Trophoblast cell (in vitro differentiated cells and primary cell): ENCODE measurements around the gene IL32.

Experiments
- DNase-seq, 2 donors: peaks; one replicate each; pipeline ENCODE4 v3.0.0-alpha.2; 2016
- H2AFZ ChIP-seq: 2 replicates; pipeline ENCODE4 v1.6.1; 2013; ENCODE audit warnings: low read length, moderate library complexity, mild to moderate bottlenecking; ENCODE audit not compliant: insufficient read depth, poor library complexity
- H2AK5ac ChIP-seq: 2 replicates; pipeline ENCODE4 v1.6.1; 2013; ENCODE audit warnings: mild to moderate bottlenecking, low read length
- H2BK120ac ChIP-seq: 2 replicates; pipeline ENCODE4 v1.6.1; 2013; ENCODE audit warnings: low read length, mild to moderate bottlenecking, moderate library complexity; ENCODE audit not compliant: insufficient read depth, poor library complexity
- H2BK12ac ChIP-seq: 2 replicates; pipeline ENCODE4 v1.6.1; 2013; ENCODE audit warnings: mild to moderate bottlenecking, low read length, moderate library complexity
- H2BK5ac ChIP-seq: 2 replicates; pipeline ENCODE4 v1.6.1; 2013; ENCODE audit warnings: low read length, low read depth, moderate library complexity, mild to moderate bottlenecking; ENCODE audit not compliant: poor library complexity
- H3K14ac ChIP-seq: 2 replicates; pipeline ENCODE4 v1.6.1; 2013; ENCODE audit warnings: mild to moderate bottlenecking, low read length
- H3K18ac ChIP-seq: 2 replicates; pipeline ENCODE4 v1.6.1; 2013; ENCODE audit warnings: mild to moderate bottlenecking, low read length
- H3K23ac ChIP-seq: 2 replicates; pipeline ENCODE4 v1.6.1; 2013; ENCODE audit warnings: low read length
- H3K27ac ChIP-seq: 2 replicates; pipeline ENCODE4 v1.5.1; 2013; ENCODE audit warnings: low read depth, mild to moderate bottlenecking, inconsistent platforms, low read length, moderate library complexity
- H3K27me3 ChIP-seq: 2 replicates; pipeline ENCODE4 v1.6.1; 2013; ENCODE audit warnings: inconsistent platforms, mild to moderate bottlenecking, low read length, moderate library complexity; ENCODE audit not compliant: insufficient read depth
- H3K36me3 ChIP-seq, 2 experiments: 1 replicate in 1 of 2; 2 replicates in 1 of 2; pipeline ENCODE4 v1.6.1; 2013; ENCODE audit warnings: low read length in 2 of 2, mild to moderate bottlenecking in 2 of 2, moderate library complexity in 1 of 2; ENCODE audit not compliant: insufficient read depth in 2 of 2, control insufficient read depth in 1 of 2
- H3K4ac ChIP-seq: 2 replicates; pipeline ENCODE4 v1.6.1; 2013; ENCODE audit warnings: low read depth, mild to moderate bottlenecking, low read length, moderate library complexity
- H3K4me1 ChIP-seq, 2 experiments: 1 replicate in 1 of 2; 2 replicates in 1 of 2; pipeline ENCODE4 v1.6.1; 2013; ENCODE audit warnings: low read length in 2 of 2, mild to moderate bottlenecking in 2 of 2, moderate library complexity in 1 of 2; ENCODE audit not compliant: insufficient read depth in 2 of 2, control insufficient read depth in 1 of 2
- H3K4me2 ChIP-seq: 2 replicates; pipeline ENCODE4 v1.6.1; 2013; ENCODE audit warnings: inconsistent platforms, mild to moderate bottlenecking, low read length, moderate library complexity
- H3K4me3 ChIP-seq: 2 replicates; pipeline ENCODE4 v1.5.1; 2013; ENCODE audit warnings: mild to moderate bottlenecking, low read depth, low read length, inconsistent platforms
- H3K79me1 ChIP-seq: one replicate; pipeline ENCODE4 v1.6.1; 2013; ENCODE audit warnings: low read length
- H3K79me2 ChIP-seq: 2 replicates; pipeline ENCODE4 v1.6.1; 2013; ENCODE audit warnings: low read length, mild to moderate bottlenecking; ENCODE audit not compliant: control insufficient read depth, insufficient read depth, poor library complexity
- H3K9ac ChIP-seq: 2 replicates; pipeline ENCODE4 v1.6.1; 2013; ENCODE audit warnings: mild to moderate bottlenecking, low read length
- H3K9me3 ChIP-seq: 2 replicates; pipeline ENCODE4 v1.6.1; 2013; ENCODE audit warnings: low read depth, mild to moderate bottlenecking, control low read depth, inconsistent platforms, low read length; ENCODE audit not compliant: insufficient read depth
- H4K12ac ChIP-seq: 2 replicates; pipeline ENCODE4 v1.6.1; 2013; ENCODE audit warnings: low read depth, mild to moderate bottlenecking, low read length, moderate library complexity
- H4K8ac ChIP-seq: 2 replicates; pipeline ENCODE4 v1.6.1; 2013; ENCODE audit warnings: low read depth, mild to moderate bottlenecking, low read length, moderate library complexity
- H4K91ac ChIP-seq: one replicate; pipeline ENCODE4 v1.6.1; 2013; ENCODE audit warnings: low read depth, mild to moderate bottlenecking, low read length, moderate library complexity
- WGBS: extraction: QIAGEN DNeasy Blood & Tissue Kit; methylation state at CpG from one replicate; pipeline ENCODE4 v1.1.7; 2013; ENCODE audit warnings: missing lambda C conversion rate; ENCODE audit not compliant: insufficient read length, insufficient coverage; ENCODE audit errors: extremely low coverage; 5-methylcytosine and 5-hydroxymethylcytosine counted together

Gene IL32

GRCh38 chr16:3027983-3028715 is 37.3 kb upstream of the IL32 start:
- Histone ChIP-seq H3K27ac (no peak overlapping the region), H3K9me3 (no peaks in the 10 kb centered on the region), H4K91ac (no peak overlapping the region), H4K12ac (no peak overlapping the region), H4K8ac (no peak overlapping the region), H3K9ac (no peak overlapping the region), H3K4me3 (no peak overlapping the region), H3K4ac (no peak overlapping the region), H3K18ac (no peak overlapping the region), H3K79me1 (peaks cover 8% of the 10 kb centered on the region), H2BK12ac (no peak overlapping the region), H3K36me3 (peaks cover 20 to 22% of the 10 kb centered on the region in 2 experiments), H3K23ac (no peak overlapping the region), H2AFZ (no peak overlapping the region), H3K27me3 (no peaks in the 10 kb centered on the region), H3K4me1 (peaks cover 9 to 12% of the 10 kb centered on the region in 2 experiments), H3K79me2 (peaks cover 6% of the 10 kb centered on the region), H2AK5ac (no peak overlapping the region), H2BK120ac (no peak overlapping the region), H3K14ac (peak overlapping the region; percentile 9), H2BK5ac (no peak overlapping the region), H3K4me2 (peak overlapping the region; percentile 66)
- peak; percentile 83 to 97 for DNase-seq
- no CpG with 5 or more reads among the region's 58 CpGs for WGBS

DNA sequence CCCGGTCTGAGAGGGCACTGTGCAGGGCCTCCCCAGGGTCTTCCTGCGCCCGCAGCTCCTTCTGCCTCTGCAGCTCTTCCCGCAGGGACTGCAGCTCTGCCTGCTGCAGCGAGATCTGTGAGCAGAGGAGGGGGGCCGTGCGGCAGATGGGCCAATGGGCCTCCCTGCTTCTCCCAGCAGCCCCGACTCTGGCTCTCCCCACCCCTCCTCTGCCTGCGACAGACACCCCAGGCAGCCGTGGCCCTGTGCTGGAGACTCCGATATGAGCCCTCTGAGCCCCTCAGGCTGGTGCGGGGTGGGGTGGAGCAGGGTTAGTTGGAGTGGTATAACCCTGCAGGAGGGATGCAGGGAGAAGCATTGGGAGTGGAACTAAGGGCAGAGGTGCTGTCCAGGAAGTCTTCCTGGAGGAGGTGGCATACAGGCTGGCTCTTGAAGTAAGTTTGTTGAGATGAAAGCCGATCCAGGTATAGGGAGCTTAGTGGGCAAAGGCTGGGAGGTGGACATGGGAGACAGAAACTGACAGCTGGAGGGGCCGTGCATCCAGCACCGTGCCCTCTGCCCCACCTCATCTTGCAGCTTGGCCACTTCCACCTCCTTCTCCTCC is 36.6 kb upstream of the IL32 start:
- H3K4me1 ChIP-seq, result peaks cover 7% of the 10 kb centered on the region in 2 experiments
- no peak overlapping the region for H3K4me2 ChIP-seq
- H2BK5ac ChIP-seq, result no peak overlapping the region
- no peak overlapping the region for H4K91ac ChIP-seq
- peaks cover 2% of the 10 kb centered on the region for H3K79me1 ChIP-seq
- no peak overlapping the region for H2BK120ac ChIP-seq
- no peak overlapping the region for H3K4me3 ChIP-seq
- H3K4ac ChIP-seq, result no peak overlapping the region
- no peak overlapping the region for H2AK5ac ChIP-seq
- H4K12ac ChIP-seq, result no peak overlapping the region
- H3K36me3 ChIP-seq, result peaks cover 20 to 22% of the 10 kb centered on the region in 2 experiments
- no peak overlapping the region for H3K27ac ChIP-seq
- H3K18ac ChIP-seq, result no peak overlapping the region
- no peak overlapping the region for H3K23ac ChIP-seq
- H3K27me3 ChIP-seq, result no peaks in the 10 kb centered on the region
- no peaks in the 10 kb centered on the region for H3K9me3 ChIP-seq
- H3K79me2 ChIP-seq, result peaks cover 2% of the 10 kb centered on the region
- H3K14ac ChIP-seq, result no peak overlapping the region
- no CpG with 5 or more reads among the region's 15 CpGs for WGBS
- no peak overlapping the region for H3K9ac ChIP-seq
- H4K8ac ChIP-seq, result no peak overlapping the region
- no peak overlapping the region for H2AFZ ChIP-seq
- no peak for DNase-seq
- no peak overlapping the region for H2BK12ac ChIP-seq

GRCh38 chr16:3029491-3030221 is 35.8 kb upstream of the IL32 start:
- no peak overlapping the region for H2AFZ ChIP-seq
- H3K27ac ChIP-seq, result no peak overlapping the region
- DNase-seq, result peak in 1 of 2 donors; percentile 51
- no peak overlapping the region for H4K8ac ChIP-seq
- no peak overlapping the region for H3K9ac ChIP-seq
- no peak overlapping the region for H2BK5ac ChIP-seq
- H3K27me3 ChIP-seq, result no peaks in the 10 kb centered on the region
- WGBS, result no CpG with 5 or more reads among the region's 59 CpGs
- H3K23ac ChIP-seq, result no peak overlapping the region
- no peaks in the 10 kb centered on the region for H3K79me2 ChIP-seq
- H4K12ac ChIP-seq, result no peak overlapping the region
- H3K18ac ChIP-seq, result no peak overlapping the region
- no peaks in the 10 kb centered on the region for H3K79me1 ChIP-seq
- no peak overlapping the region for H3K14ac ChIP-seq
- H2BK120ac ChIP-seq, result no peak overlapping the region
- no peak overlapping the region for H2AK5ac ChIP-seq
- no peak overlapping the region for H2BK12ac ChIP-seq
- no peak overlapping the region for H3K4ac ChIP-seq
- peaks cover 7% of the 10 kb centered on the region in 2 experiments for H3K4me1 ChIP-seq
- H4K91ac ChIP-seq, result no peak overlapping the region
- H3K4me3 ChIP-seq, result no peak overlapping the region
- H3K9me3 ChIP-seq, result no peaks in the 10 kb centered on the region
- H3K4me2 ChIP-seq, result no peak overlapping the region
- peaks cover 20 to 22% of the 10 kb centered on the region in 2 experiments for H3K36me3 ChIP-seq

DNA sequence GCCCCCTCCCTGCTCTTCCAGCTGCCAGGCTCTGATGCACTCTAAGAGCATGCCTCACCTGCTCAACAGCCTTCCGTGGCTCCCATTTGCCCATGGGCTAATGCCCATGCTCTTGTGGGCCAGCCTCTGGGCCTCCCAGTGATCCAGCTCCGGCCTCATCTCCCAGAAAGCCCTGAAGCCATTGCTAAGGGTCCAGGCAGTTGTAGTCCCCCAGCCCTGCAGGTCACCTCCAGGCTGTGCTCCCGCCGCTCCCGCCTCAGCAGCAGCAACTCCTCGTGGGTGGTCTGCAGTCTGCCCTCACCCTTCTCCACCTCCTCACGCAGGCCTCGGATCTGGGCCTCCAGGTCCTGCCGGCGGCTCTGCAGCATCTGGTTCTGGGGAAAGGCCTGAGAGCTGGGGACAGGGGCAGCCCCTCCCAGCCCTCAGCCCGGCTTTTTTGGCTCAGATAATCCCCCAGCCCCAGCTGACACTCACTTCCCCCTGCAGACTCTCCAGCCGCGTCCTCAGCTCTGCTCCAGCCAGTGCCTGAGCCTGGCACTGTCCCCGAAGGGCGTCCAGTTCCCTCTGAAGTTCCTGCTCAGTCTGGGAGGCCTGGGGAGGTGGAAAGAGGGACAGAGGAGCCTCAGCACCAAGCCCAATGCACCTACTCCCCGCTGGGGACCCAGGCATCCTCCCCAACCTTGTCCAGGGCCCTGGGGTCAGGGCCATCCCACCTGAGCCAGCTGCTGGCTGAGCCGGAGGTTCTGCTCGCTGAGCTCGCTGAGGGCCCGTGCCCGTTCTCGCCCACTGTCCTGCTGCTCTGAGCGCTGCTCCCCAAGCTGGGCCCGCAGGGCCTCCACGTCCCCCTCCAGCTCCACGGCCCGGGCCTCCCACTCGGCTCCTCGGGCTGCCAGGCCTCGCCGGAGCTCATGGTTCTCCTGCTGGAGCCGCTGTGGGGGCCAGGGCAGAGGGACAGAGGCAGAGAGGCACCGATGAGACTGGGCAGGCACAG is 34.9 kb upstream of the IL32 start:
- H2AK5ac ChIP-seq, result no peak overlapping the region
- H2BK12ac ChIP-seq, result no peak overlapping the region
- no peak overlapping the region for H3K4me3 ChIP-seq
- H3K79me2 ChIP-seq, result no peaks in the 10 kb centered on the region
- no peak overlapping the region for H4K91ac ChIP-seq
- H3K4me2 ChIP-seq, result no peak overlapping the region
- H3K18ac ChIP-seq, result no peak overlapping the region
- H2BK5ac ChIP-seq, result no peak overlapping the region
- no peaks in the 10 kb centered on the region for H3K79me1 ChIP-seq
- no peak overlapping the region for H4K12ac ChIP-seq
- H2BK120ac ChIP-seq, result no peak overlapping the region
- H3K9me3 ChIP-seq, result no peaks in the 10 kb centered on the region
- H3K4me1 ChIP-seq, result peaks cover 7% of the 10 kb centered on the region in 2 experiments
- H3K9ac ChIP-seq, result no peak overlapping the region
- WGBS, result no CpG with 5 or more reads among the region's 33 CpGs
- H3K14ac ChIP-seq, result no peak overlapping the region
- no peak overlapping the region for H4K8ac ChIP-seq
- H3K23ac ChIP-seq, result no peak overlapping the region
- no peak overlapping the region for H3K4ac ChIP-seq
- no peak overlapping the region for H3K27ac ChIP-seq
- no peak for DNase-seq
- no peak overlapping the region for H2AFZ ChIP-seq
- peaks cover 20% of the 10 kb centered on the region in 2 experiments for H3K36me3 ChIP-seq
- no peaks in the 10 kb centered on the region for H3K27me3 ChIP-seq
